SK-N-MC (cell line): ENCODE measurements around the gene ZSCAN5B.
"Not testable (repeated sequence)": the region's sequence is repeated elsewhere in the genome, so short reads cannot be mapped to it uniquely, and the experiment has no call there.

Source experiments
- DNase-seq: peaks from one replicate; pipeline ENCODE4 v3.0.0-alpha.2; 2011; ENCODE audit warnings: low read depth, low spot score
- H3K27ac ChIP-seq: fragments of 200-600 bp; sonication (generic); 2 replicates; pipeline ENCODE4 v1.5.1; 2016; ENCODE audit warnings: mixed run types
- H3K36me3 ChIP-seq: fragments of 200-600 bp; sonication (generic); 2 replicates; pipeline ENCODE4 v1.6.1; 2017; ENCODE audit warnings: antibody characterized with exemption, low read length, mixed read lengths; ENCODE audit not compliant: insufficient read depth
- H3K4me3 ChIP-seq: fragments of 200-600 bp; sonication (generic); 2 replicates; pipeline ENCODE4 v1.5.1; 2016
- H3K9ac ChIP-seq: fragments of 200-600 bp; sonication (generic); 2 replicates; pipeline ENCODE4 v1.8.0; 2017; ENCODE audit warnings: mixed run types, mixed read lengths; ENCODE audit not compliant: insufficient read length
- H3K9me3 ChIP-seq: fragments of 200-600 bp; sonication (generic); 2 replicates; pipeline ENCODE4 v1.6.1; 2017; ENCODE audit warnings: low read depth, mild to moderate bottlenecking, antibody characterized with exemption, low read length, moderate library complexity, mixed read lengths
- EZH2 ChIP-seq: fragments of 200-600 bp; sonication (generic); IDR thresholded peaks from one replicate; pipeline ENCODE4 v1.6.1; 2017; ENCODE audit warnings: antibody characterized with exemption
- FOXP2 ChIP-seq: optimal IDR thresholded peaks from 2 replicates; pipeline ENCODE3; 2011; ENCODE audit warnings: mild to moderate bottlenecking, moderate library complexity; ENCODE audit not compliant: insufficient read depth; ENCODE audit errors: extremely low read length, control extremely low read depth
- POLR2AphosphoS5 ChIP-seq: IDR thresholded peaks from 2 replicates; pipeline ENCODE4 v1.6.1; 2012; ENCODE audit warnings: mild to moderate bottlenecking, low read depth, low read length, borderline replicate concordance

The ZSCAN5B gene

GRCh38 chr19:56211718-56212117 is 14.1 kb upstream of the ZSCAN5B start:
- no peak overlapping the region for H3K4me3 ChIP-seq
- no peaks in the 10 kb centered on the region for H3K36me3 ChIP-seq
- no peaks in the 10 kb centered on the region for H3K9me3 ChIP-seq
- H3K27ac ChIP-seq = no peak overlapping the region
- no peak for DNase-seq
- TF ChIP-seq FOXP2 (no peak), EZH2 (no peak), POLR2AphosphoS5 (no peak)
- no peak overlapping the region for H3K9ac ChIP-seq

GRCh38 chr19:56210036-56210435 is 12.5 kb upstream of the ZSCAN5B start:
- not testable (repeated sequence) for H3K4me3 ChIP-seq, H3K27ac ChIP-seq, DNase-seq, H3K9ac ChIP-seq, H3K9me3 ChIP-seq, H3K36me3 ChIP-seq

- Histone ChIP-seq H3K36me3 (no peaks in the 10 kb centered on the region), H3K4me3 (no peak overlapping the region), H3K9ac (no peak overlapping the region), H3K9me3 (no peaks in the 10 kb centered on the region), H3K27ac (no peak overlapping the region)
- TF ChIP-seq FOXP2 (no peak), POLR2AphosphoS5 (no peak), EZH2 (no peak)
- DNase-seq = no peak
Observed at GRCh38 chr19:56209091-56209490, 11.5 kb upstream of the ZSCAN5B start.

- not testable (repeated sequence) for H3K36me3 ChIP-seq, H3K4me3 ChIP-seq, DNase-seq, H3K9me3 ChIP-seq, H3K9ac ChIP-seq, H3K27ac ChIP-seq
Observed at GRCh38 chr19:56207581-56207980, 10.0 kb upstream of the ZSCAN5B start.

GRCh38 chr19:56201973-56202372 is 4.4 kb upstream of the ZSCAN5B start, which contains the start of gene ZSCAN5C:
ZSCAN5C (plus strand) TSS chr19:56202273; CDS start chr19:56205914, 3,641 bp downstream.
- Histone ChIP-seq H3K9me3 (no peaks in the 10 kb centered on the region), H3K4me3 (no peak within 1 kb of the TSS), H3K27ac (no peak within 1 kb of the TSS), H3K36me3 (no peaks in the 10 kb centered on the region), H3K9ac (no peak within 1 kb of the TSS)
- TF ChIP-seq POLR2AphosphoS5 (no peak), EZH2 (no peak), FOXP2 (no peak)
- DNase-seq = no peak

GRCh38 chr19:56199687-56200086 is 2.1 kb upstream of the ZSCAN5B start:
- no peak for DNase-seq
- H3K27ac ChIP-seq = no peak overlapping the region
- no peaks in the 10 kb centered on the region for H3K9me3 ChIP-seq
- H3K9ac ChIP-seq = no peak overlapping the region
- H3K36me3 ChIP-seq = no peaks in the 10 kb centered on the region
- TF ChIP-seq POLR2AphosphoS5 = no peak
- no peak for TF ChIP-seq FOXP2
- no peak for TF ChIP-seq EZH2
- no peak overlapping the region for H3K4me3 ChIP-seq

GRCh38 chr19:56193981-56194640 is 3.5 kb downstream of the ZSCAN5B start:
- DNase-seq = no peak
- Histone ChIP-seq H3K9ac (no peak overlapping the region), H3K4me3 (no peak overlapping the region), H3K36me3 (no peaks in the 10 kb centered on the region), H3K27ac (no peak overlapping the region), H3K9me3 (no peaks in the 10 kb centered on the region)
- no peak for TF ChIP-seq POLR2AphosphoS5

GRCh38 chr19:56191711-56192110 is 5.9 kb downstream of the ZSCAN5B start:
- Histone ChIP-seq H3K4me3 (no peak overlapping the region), H3K36me3 (no peaks in the 10 kb centered on the region), H3K9me3 (no peaks in the 10 kb centered on the region), H3K9ac (no peak overlapping the region), H3K27ac (no peak overlapping the region)
- no peak for DNase-seq
- TF ChIP-seq FOXP2 (no peak), EZH2 (no peak), POLR2AphosphoS5 (no peak)

GRCh38 chr19:56191115-56191514 is 6.5 kb downstream of the ZSCAN5B start:
- no peak overlapping the region for H3K9ac ChIP-seq
- no peak overlapping the region for H3K4me3 ChIP-seq
- DNase-seq = no peak
- H3K36me3 ChIP-seq = no peaks in the 10 kb centered on the region
- TF ChIP-seq EZH2 (no peak), FOXP2 (no peak), POLR2AphosphoS5 (no peak)
- H3K9me3 ChIP-seq = no peaks in the 10 kb centered on the region
- no peak overlapping the region for H3K27ac ChIP-seq
